Measurements from ENCODE around the gene TPD52L2. TPM values are rescaled to one million over a fixed set of nuclear protein-coding genes. Genes with fewer than 3 reads are reported as not detected.

The TPD52L2 gene
- polyA plus RNA-seq, 2 of the 4 experiments (the other 2 are of a cell fraction) = 86.3 to 99.0 TPM

- Histone ChIP-seq H3K4me1 (no peaks in the 10 kb centered on the region), H3K4me2 (no peak overlapping the region), H3K27ac (no peak overlapping the region), H3K4me3 (no peak overlapping the region), H3K9me3 (no peaks in the 10 kb centered on the region)
- POLR2A ChIA-PET = no interaction called here
- CTCF ChIA-PET = no interaction called here
- WGBS (ENCODE audit: missing lambda C conversion rate) = 95% methylated on average over 23 of the region's 23 CpGs
- DNase-seq (ENCODE audit: low read depth in 1 of 2, low spot score in 1 of 2) (no peak), FAIRE-seq (no peak), ATAC-seq (no peak)
- TF ChIP-seq, protein P1, sequence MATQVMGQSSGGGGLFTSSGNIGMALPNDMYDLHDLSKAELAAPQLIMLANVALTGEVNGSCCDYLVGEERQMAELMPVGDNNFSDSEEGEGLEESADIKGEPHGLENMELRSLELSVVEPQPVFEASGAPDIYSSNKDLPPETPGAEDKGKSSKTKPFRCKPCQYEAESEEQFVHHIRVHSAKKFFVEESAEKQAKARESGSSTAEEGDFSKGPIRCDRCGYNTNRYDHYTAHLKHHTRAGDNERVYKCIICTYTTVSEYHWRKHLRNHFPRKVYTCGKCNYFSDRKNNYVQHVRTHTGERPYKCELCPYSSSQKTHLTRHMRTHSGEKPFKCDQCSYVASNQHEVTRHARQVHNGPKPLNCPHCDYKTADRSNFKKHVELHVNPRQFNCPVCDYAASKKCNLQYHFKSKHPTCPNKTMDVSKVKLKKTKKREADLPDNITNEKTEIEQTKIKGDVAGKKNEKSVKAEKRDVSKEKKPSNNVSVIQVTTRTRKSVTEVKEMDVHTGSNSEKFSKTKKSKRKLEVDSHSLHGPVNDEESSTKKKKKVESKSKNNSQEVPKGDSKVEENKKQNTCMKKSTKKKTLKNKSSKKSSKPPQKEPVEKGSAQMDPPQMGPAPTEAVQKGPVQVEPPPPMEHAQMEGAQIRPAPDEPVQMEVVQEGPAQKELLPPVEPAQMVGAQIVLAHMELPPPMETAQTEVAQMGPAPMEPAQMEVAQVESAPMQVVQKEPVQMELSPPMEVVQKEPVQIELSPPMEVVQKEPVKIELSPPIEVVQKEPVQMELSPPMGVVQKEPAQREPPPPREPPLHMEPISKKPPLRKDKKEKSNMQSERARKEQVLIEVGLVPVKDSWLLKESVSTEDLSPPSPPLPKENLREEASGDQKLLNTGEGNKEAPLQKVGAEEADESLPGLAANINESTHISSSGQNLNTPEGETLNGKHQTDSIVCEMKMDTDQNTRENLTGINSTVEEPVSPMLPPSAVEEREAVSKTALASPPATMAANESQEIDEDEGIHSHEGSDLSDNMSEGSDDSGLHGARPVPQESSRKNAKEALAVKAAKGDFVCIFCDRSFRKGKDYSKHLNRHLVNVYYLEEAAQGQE (IDR thresholded peaks at IDR 0.05) = no peak
- TF ChIP-seq RAD21 (conservative IDR thresholded peaks at IDR 0.05 in 1 of 2, IDR thresholded peaks at IDR 0.05 in 1 of 2) (no peak), GATA3 (IDR thresholded peaks at IDR 0.05; ENCODE audit: borderline replicate concordance) (no peak), ZNF302 (CRISPR knock-in tag; IDR thresholded peaks at IDR 0.05) (no peak), RCOR1 (IDR thresholded peaks at IDR 0.05; ENCODE audit: low read depth, low read length) (no peak), ZC3H11A (IDR thresholded peaks at IDR 0.05) (no peak), ESRRA (IDR thresholded peaks at IDR 0.05; ENCODE audit: borderline replicate concordance, low read length) (no peak), HDAC2 (IDR thresholded peaks at IDR 0.05) (no peak), CBX8 (IDR thresholded peaks at IDR 0.05) (no peak), FOSB (CRISPR knock-in tag; IDR thresholded peaks at IDR 0.05) (no peak)
- TF ChIP-seq, protein P2, sequence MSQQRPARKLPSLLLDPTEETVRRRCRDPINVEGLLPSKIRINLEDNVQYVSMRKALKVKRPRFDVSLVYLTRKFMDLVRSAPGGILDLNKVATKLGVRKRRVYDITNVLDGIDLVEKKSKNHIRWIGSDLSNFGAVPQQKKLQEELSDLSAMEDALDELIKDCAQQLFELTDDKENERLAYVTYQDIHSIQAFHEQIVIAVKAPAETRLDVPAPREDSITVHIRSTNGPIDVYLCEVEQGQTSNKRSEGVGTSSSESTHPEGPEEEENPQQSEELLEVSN (IDR thresholded peaks at IDR 0.05; ENCODE audit: borderline replicate concordance, low read depth) = no peak
These were observed 55.2 kb downstream of the TPD52L2 start for GRCh38 chr20:63920226-63920625.

DNA sequence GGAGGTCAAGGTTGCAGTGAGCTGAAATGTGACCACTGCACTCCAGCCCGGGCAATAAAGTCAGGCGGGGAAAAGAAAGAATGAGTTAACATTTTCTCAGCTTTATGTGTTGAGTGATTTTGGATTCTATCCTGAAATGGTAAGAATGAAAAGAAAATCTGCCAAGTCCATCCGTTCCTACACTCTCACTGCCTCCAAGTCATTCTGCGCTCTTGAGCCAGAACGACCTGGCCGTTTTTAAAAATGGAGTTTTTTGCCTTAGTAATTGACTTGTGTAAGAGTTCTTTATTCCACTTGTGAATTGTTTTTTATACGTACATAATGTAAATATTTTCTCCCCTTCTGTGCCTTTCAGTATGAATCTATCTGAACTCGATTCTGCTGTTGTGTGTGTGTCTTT lies 58.6 kb downstream of the TPD52L2 start:
- CTCF ChIA-PET = interaction anchor here (0.6 to 0.8 kb wide), 4 partner anchors 10 to 197 kb away, joined by 3 read pairs; no protein-coding TSS in a partner anchor
- FAIRE-seq = no peak

DNA sequence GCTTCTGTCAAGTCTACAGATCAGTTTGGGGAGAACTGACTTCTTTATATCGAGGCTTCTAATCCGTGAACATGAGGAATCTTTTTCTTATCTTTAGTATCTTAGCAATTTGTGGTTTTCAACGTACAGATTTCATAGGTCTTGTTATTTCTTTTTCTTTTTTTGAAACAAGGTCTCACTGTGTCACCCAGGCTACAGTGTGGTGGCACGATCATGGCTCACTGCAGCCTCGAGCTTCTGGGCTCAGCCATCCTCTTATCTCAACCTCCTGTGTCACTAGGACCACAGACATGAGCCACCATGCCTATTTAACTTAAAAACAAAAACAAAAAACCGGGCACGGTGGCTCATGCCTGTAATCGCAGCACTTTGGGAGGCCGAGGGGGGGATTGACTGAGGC lies 59.2 kb downstream of the TPD52L2 start:
- no peaks in the 10 kb centered on the region for H3K9me3 ChIP-seq
- ChIA-PET POLR2A (interaction anchor here (0.8 kb wide), 1 partner anchor 59 kb away, joined by 3 read pairs; the partner anchor contains the start of gene TPD52L2), CTCF (interaction anchor here (0.6 kb wide), 1 partner anchor 135 kb away, joined by 3 read pairs; no protein-coding TSS in a partner anchor)
- ATAC-seq (no peak; a peak in 1 of 6 replicates), FAIRE-seq (no peak), DNase-seq (ENCODE audit: low read depth in 1 of 2, low spot score in 1 of 2) (no peak)
- TF ChIP-seq HMGXB4 (CRISPR knock-in tag; IDR thresholded peaks at IDR 0.05; ENCODE audit: borderline replicate concordance) = no peak
- no peak for TF ChIP-seq TFCP2L1 (CRISPR knock-in tag; IDR thresholded peaks at IDR 0.05)
- no peak for TF ChIP-seq ESRRA (IDR thresholded peaks at IDR 0.05; ENCODE audit: borderline replicate concordance, low read length)
- TF ChIP-seq RNF2 (IDR thresholded peaks at IDR 0.05; ENCODE audit: borderline replicate concordance, low read depth) = no peak
- no peak for TF ChIP-seq HOXB5 (CRISPR knock-in tag; IDR thresholded peaks at IDR 0.05)
- TF ChIP-seq HEYL (CRISPR knock-in tag; IDR thresholded peaks at IDR 0.05) = no peak
- TF ChIP-seq ZSCAN20 (CRISPR knock-in tag; IDR thresholded peaks at IDR 0.05) = no peak
- no peak for TF ChIP-seq ZC3H11A (IDR thresholded peaks at IDR 0.05)
- H3K4me1 ChIP-seq = no peaks in the 10 kb centered on the region
- no peak overlapping the region for H3K4me3 ChIP-seq
- WGBS (ENCODE audit: missing lambda C conversion rate) = 87% methylated on average over 9 of the region's 9 CpGs
- no peak overlapping the region for H3K27ac ChIP-seq
- H3K4me2 ChIP-seq = no peak overlapping the region

More for the DNA sequence above, 58.6 kb downstream of the TPD52L2 start:
- H3K4me1 ChIP-seq = no peaks in the 10 kb centered on the region
- H3K9me3 ChIP-seq = no peaks in the 10 kb centered on the region
- WGBS (ENCODE audit: missing lambda C conversion rate) = 84% methylated on average over 8 of the region's 8 CpGs
- TF ChIP-seq FOXS1 (CRISPR knock-in tag; IDR thresholded peaks at IDR 0.05) = no peak
- ATAC-seq = no peak
- no peak overlapping the region for H3K4me2 ChIP-seq
- POLR2A ChIA-PET = no interaction called here
- H3K4me3 ChIP-seq = no peak overlapping the region
- no peak overlapping the region for H3K27ac ChIP-seq
- DNase-seq (ENCODE audit: low read depth in 1 of 2, low spot score in 1 of 2) = no peak

Data from A549 (cell line).